Gastroesophageal sphincter (tissue), 3 donors: ENCODE data around the gene LPP.
"Not testable (repeated sequence)": the region's sequence is repeated elsewhere in the genome, so short reads cannot be mapped to it uniquely, and the experiment has no call there.

Source experiments
- CTCF ChIP-seq, 4 experiments: fragments of 200-600 bp in 2 of 4; fragments of 450-650 bp in 2 of 4; sonication (generic) in 1 of 4; IDR thresholded peaks; one replicate each; pipeline ENCODE4 v1.5.1; 2017 to 2019; ENCODE audit warnings: antibody characterized with exemption in 4 of 4, mild to moderate bottlenecking in 2 of 4, moderate library complexity in 2 of 4
- POLR2A ChIP-seq, 2 donors: fragments of 450-650 bp; IDR thresholded peaks; one replicate each; pipeline ENCODE4 v1.6.1; 2017; ENCODE audit warnings: antibody characterized with exemption in 2 of 2, mild to moderate bottlenecking in 2 of 2, moderate library complexity in 1 of 2
- POLR2AphosphoS5 ChIP-seq: sonication (generic); formaldehyde crosslinking; IDR thresholded peaks from one replicate; pipeline ENCODE4 v1.6.1; 2017; ENCODE audit warnings: antibody characterized with exemption

GRCh38 chr3:188636292-188636691 is 482.3 kb downstream of the LPP start:
- not testable (repeated sequence) for TF ChIP-seq CTCF (IDR thresholded peaks at IDR 0.05); POLR2A (IDR thresholded peaks at IDR 0.05); POLR2AphosphoS5
